HG02840 (cell line): Measurements from ENCODE around the gene EFNB3.

Source experiments
- ATAC-seq: cut with Tn5 transposase; IDR thresholded peaks from one replicate; pipeline ENCODE4 v1.9.1; 2021; ENCODE audit warnings: mild to moderate bottlenecking, moderate library complexity, moderate number of reproducible peaks; ENCODE audit not compliant: unreplicated experiment, low FRiP score

Gene EFNB3, protein sequence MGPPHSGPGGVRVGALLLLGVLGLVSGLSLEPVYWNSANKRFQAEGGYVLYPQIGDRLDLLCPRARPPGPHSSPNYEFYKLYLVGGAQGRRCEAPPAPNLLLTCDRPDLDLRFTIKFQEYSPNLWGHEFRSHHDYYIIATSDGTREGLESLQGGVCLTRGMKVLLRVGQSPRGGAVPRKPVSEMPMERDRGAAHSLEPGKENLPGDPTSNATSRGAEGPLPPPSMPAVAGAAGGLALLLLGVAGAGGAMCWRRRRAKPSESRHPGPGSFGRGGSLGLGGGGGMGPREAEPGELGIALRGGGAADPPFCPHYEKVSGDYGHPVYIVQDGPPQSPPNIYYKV

DNA sequence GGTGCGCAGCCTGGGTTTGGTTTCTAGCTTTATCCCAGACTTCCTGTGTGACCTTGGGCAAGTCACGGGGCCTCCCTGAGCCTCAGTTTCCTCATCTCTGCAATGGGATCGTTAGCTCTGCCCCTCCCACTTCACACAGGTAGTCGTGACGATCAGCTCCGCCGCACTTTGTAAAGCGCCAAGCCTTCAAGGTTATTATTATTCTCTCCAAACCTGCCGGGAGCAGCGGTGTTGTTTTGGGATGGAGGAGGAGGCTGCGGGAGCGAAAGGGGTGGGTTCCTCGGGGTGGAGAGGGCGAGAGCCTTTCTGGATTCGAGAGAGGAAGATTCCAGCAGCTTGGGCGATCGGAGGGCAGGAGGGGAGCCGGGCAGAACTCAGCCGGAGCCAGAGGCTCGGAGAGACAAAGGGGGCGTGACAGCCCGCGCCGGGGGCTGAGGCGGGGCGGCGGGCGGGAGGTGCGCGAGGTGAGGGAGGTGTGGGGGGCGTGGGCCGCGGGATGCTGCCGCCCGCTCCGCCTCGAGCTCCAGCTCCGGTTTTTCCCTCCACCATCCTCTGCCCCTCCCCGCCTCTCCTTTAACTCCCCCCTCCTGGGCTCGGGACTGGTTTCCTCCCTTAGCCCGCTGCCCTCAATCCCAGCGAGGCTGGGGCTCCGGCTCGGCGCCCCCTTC is at the start of gene EFNB3:
TSS of gene EFNB3 (plus strand) at position 602 of the 668 bp plus-strand sequence. CDS start 397 bp downstream, outside the sequence.
- no peak for ATAC-seq

DNA sequence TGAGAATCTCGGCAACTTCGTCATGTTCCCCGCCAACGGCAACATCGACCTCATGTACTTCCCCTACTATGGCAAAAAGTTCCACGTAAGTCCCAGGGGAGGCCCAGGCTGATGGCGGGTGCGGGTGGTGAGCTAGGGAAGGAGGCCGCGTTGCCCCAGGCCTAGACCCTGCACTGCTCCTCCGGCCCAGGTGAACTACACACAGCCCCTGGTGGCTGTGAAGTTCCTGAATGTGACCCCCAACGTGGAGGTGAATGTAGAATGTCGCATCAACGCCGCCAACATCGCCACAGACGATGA is 49.5 kb upstream of the EFNB3 start:
- no peak for ATAC-seq

DNA sequence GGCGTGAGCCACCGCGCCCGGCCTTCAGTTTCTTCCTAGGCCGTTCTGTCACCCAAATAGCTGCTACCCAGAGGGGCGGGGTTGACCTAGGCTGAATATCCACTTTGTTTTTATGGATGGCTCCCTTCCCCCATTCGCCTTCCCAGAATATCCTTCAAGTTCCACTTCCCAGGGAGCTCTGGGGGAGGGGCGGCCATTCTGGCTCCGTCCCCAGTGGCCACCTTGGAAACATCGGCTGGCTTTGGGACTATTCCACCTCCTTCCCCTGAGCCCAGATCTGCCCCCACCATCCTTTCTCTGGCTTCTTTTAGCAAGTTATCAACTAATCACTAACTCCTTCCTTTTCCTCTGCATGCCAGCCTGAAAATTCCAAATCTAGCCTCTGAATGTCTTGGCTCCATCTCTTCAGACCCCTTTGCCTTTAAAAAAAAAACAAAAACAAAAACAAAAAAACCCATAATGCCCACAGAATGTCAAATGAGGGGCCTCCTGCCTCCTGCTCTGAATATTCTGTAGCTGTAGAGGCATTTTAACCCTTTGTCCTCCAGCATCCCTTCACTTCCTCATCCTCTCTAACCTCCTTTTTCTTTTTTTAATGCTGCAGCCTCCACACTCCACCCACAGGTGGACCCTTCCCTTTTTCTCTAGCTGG is 47.9 kb upstream of the EFNB3 start:
- ATAC-seq: no peak

DNA sequence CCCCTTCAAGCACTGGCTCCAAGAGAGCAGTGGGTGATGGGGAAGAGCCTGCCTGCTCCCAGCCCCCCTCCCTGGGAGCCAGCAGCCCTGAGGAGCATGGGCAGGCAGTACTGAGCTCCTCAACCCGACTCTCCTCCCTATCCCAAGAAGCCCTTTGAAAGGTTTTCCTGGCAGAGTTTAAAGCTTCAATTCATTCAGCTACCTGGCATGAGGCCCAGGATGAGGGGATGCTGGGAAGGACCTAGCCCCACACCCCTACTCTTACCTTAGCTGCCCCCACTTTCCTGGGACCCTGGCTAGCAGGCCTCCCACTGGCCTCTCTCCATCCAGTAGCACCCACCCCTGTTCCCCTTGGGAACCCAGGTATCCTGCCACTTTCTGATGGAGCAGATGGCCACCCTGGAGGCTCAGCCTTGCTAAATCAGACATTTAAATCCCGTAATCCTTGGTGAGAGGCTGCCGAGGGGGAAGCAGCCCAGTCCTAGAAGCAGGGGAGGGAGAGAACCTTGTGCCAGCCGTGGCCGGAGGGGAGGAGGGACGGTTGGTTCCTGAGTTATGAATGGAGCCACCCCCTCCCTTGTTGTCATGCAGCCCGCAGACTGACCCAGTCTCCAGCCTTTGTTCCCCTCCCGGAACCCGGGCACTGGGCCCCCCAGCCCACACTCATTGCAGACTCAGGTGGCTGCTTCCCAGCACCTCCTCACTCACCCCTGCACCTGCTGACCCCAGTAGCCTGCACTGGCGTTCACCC is 37.2 kb upstream of the EFNB3 start:
- ATAC-seq: no peak

DNA sequence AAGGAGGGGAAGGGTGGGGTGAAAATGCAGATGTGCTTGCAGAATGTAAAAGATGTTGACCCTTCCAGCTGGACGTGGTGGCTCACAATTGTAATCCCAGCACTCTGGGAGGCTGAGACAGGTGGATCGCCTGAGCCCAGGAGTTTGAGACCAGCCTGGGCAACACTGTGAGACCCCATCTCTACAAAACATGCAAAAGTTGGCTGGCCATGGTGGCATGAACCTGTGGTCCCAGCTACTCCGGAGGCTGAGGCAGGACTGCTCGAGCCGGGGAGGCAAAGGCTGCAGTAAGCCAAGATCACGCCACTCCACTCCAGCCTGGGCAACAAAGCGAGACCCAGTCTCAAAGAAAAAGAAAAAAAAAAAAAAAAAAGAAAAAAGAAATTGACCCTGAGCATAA is 36.5 kb upstream of the EFNB3 start:
- no peak for ATAC-seq

DNA sequence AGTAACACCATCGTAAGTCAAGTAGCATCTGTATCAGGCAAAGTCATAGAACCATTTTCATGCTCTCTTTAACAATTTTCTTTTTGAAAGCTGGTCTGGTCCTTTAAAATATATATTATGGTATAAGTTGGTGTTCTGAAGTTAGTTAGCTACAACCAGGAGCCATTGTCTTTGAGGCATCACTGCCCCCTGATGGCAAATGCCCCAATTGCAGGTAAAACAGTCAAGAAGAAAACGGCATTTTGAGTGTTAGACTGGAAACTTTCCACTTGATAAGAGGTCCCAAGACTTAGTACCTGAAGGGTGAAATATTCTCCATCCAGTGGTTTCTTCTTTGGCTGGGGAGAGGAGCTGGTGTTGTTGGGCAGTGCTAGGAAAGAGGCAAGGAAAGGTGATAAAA is 31.8 kb upstream of the EFNB3 start:
- ATAC-seq: no peak

DNA sequence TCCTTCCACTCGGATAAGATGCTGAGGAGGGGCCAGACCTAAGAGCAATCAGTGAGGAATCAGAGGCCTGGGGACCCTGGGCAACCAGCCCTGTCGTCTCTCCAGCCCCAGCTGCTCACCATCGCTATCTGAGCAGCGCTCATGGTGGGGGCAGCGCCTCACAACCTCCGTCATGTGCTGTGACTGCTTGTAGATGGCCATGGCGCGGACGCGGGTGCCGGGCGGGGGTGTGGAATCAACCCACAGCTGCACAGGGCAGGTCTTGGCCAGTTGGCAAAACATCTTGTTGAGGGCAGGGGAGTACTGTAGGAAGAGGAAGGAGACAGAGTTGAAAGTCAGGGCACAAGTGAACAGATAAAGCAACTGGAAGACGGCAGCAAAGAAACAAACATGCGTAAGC is 30.1 kb upstream of the EFNB3 start:
- ATAC-seq: no peak

DNA sequence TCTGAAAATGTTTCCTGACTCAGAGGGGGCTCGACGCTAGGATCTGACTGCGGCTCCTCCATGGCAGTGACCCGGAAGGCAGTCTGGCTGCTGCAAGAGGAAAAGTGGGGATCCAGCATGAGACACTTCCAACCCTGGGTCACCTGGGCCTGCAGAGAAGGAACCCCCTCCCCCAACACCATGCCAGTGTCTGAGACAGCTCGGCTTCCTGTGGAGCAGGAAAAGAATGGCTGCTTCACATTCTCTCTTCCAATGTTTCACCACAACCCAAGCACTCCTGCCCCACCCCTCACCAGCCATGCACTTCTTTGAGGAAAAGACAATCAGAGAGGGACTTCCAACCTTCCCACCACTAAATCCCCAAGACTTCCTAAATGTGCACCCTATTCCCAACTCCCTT is 28.5 kb upstream of the EFNB3 start:
- ATAC-seq: no peak

DNA sequence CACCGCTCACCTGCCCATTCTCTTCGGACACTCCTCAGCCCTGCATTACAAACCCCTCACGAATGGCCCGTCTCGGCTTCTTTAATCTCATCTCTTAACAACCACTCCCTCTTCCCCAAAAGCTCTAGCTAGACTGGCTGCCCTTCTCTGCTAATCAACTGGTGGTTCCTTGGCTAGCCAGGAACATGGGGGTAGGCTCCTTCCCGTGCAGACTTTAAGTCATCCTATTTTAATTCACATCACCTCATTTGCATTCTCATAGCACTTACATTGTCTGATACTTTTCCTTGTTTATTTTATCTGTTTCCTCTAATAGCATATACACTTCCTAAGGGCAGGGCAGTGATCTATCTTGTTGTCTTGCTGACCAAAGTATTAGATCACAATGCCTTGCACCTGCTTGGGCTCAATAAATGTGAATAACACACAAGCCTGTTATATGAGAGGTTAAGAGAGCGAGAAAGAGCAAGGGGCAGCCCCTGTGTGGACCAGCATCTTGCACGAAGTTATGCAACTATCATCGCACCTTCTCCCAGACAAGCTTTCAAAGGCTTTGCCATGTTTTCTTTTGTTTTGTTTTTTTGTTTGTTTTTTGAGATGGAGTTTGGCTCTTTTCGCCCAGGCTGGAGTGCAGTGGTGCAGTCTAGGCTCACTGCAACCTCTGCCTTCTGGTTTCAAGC is 27.5 kb upstream of the EFNB3 start:
- ATAC-seq: no peak

DNA sequence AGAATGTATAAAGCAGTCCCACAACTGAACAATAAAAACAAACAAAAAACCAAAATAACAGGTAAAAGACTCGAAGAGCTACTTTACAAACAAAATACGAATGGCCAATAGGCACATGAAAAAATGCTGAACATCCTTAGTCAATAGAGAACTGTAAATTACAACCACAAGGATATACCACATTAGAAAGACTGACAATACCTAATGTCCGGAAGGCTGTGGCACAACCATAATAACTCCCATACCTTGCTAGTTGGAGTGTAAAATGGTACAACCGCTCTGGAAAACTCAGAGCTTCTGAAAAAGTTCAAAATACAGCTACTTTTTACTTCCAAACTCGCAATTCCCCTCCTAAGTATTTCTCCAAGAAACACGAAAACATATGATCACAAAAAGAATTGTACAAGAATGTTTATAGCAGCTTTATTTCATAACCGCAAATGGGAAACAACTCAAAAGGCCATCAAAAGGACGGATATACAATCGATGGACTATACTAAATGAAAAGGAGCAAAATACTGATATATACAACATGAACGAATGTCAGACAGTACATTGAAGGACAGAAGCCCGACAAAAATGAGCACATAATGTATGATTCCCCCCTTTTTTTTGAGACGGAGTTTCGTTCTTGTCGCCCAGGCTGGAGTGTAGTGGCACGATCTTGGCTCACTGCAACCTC is 20.0 kb upstream of the EFNB3 start:
- no peak for ATAC-seq

DNA sequence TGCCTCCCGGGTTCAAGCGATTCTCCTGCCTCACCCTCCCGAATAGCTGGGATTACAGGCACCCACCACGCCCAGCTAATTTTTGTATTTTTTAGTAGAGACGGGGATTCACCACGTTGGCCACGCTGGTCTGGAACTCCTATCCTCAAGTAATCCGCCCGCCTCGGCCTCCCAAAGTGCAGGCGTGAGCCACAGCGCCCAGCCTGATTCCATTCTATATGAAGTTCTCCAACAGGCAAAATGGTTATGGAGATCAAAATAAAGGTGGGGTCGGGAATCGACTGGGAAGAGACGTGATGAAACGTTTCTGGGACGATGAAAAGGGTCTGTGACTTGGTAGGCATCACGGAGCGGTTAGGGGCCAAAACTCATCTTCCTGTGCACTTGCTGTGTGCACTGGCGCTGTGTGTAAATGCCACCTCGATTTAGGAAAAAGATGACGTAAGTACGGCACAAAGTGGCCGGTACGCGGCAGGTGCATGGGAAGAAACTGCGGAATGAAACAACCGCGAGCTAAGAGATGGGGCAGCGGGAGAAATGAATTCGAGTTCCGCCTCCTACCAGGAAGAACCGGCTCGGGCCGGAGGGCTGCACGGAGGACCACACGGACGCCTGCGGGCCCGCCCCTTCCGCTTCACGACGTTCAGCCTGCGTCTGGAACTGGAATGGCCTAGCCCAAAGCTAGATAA is 19.3 kb upstream of the EFNB3 start:
- peak; percentile 43 for ATAC-seq

DNA sequence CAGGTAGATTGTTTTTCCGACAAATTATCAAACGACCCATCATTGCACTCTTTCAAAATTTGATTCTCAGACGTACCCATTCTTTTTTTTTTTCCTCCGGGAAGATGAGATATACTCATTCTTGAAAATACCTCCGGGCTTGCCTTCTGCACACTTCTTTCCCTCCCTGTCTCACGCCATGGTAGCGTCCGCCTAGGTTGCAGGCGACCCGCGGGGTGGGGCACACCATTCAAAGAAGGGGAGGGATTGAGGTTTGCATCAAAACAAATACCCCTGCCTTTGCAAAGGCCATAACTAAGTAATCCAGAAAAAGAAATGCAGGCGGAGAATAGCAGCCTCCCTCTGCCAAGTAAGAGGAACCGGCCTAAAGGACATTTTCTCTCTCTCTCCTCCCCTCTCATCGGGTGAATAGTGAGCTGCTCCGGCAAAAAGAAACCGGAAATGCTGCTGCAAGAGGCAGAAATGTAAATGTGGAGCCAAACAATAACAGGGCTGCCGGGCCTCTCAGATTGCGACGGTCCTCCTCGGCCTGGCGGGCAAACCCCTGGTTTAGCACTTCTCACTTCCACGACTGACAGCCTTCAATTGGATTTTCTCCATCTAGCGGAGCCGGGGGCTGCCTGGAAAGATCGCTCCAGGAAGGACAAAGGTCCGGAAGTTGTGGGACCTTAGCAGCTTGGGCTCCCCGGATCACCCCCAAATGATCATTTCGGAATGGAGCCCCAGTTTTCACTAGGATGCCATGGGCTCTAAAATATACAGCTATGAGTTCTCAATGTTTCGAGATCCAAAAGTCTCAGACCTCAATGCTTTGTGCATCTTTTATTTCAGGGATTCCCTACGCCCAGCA is 18.6 kb upstream of the EFNB3 start:
- peak; percentile 49 for ATAC-seq

DNA sequence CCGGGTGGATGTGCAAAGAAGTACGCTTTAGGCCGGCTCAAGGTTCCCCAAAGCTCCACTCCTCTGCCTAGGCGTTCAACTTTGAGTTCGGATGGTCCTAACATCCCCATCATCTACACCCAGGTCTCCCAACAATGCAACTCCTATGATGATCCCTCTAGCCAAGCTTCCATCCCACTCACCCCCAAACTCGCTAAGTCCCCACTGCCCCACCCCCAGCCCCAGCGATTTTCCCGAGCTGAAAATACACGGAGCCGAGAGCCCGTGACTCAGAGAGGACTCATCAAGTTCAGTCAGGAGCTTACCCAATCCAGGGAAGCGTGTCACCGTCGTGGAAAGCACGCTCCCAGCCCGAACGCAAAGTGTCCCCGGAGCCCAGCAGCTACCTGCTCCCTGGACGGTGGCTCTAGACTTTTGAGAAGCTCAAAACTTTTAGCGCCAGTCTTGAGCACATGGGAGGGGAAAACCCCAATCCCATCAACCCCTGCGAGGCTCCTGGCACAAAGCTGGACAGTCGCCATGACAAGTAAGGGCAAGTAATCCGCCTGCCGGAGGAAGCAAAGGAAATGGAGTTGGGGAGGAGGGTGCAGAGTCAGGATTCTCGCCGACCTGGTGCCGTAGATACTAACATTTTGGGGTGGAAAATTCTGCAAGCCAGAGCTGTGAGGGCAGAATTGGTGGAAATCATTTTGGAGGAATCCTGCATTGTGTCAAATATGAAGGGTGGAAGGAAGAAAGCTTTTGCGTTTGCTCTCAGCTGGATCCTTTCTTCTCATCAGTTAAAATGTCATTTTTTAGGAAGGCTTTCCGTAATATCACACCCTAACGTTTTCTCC is 17.7 kb upstream of the EFNB3 start, which contains the start of gene TP53:
TSS of gene TP53 (minus strand) at position 419 of the 836 bp plus-strand sequence. CDS start 10,896 bp downstream, outside the sequence.
- no peak for ATAC-seq

DNA sequence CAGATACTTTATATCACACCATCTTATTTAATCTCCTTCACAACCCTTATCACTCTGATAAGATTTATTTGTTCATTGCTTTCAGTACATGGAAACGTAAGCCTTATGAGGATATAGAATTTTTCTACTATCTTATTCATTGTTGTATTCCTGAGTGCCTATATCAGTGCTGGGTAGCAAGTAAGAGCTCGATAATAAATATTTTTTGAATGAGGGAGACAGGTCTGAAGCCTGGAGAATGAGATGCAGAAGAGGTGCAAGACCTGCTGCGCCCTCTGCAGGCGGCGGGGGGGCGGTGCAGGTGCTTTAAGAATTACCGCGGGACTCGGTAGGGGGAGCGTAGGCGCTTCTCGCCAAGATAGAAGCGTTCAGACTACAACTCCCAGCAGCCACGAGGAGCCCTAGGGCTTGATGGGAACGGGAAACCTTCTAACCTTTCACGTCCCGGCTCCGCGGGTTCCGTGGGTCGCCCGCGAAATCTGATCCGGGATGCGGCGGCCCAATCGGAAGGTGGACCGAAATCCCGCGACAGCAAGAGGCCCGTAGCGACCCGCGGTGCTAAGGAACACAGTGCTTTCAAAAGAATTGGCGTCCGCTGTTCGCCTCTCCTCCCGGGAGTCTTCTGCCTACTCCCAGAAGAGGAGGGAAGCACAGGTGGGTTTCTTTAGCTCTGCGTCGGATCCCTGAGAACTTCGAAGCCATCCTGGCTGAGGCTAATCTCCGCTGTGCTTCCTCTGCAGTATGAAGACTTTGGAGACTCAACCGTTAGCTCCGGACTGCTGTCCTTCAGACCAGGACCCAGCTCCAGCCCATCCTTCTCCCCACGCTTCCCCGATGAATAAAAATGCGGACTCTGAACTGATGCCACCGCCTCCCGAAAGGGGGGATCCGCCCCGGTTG is 16.8 kb upstream of the EFNB3 start, which contains the start of gene WRAP53:
TSS of gene WRAP53 (plus strand) at position 570 of the 900 bp plus-strand sequence. CDS start at position 742, 172 bp downstream.
- ATAC-seq: peak; percentile 59

DNA sequence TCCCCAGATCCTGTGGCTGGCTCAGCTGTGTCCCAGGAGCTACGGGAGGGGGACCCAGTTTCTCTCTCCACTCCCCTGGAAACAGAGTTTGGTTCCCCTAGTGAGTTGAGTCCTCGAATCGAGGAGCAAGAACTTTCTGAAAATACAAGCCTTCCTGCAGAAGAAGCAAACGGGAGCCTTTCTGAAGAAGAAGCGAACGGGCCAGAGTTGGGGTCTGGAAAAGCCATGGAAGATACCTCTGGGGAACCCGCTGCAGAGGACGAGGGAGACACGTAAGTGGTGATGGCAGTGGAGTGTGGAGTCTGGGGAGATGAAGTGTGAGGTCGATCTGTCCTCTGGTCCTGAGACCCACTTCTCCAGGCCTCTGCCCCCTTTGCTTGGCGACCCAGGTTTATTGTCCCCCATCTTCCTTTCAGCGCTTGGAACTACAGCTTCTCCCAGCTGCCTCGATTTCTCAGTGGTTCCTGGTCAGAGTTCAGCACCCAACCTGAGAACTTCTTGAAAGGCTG is 16.1 kb upstream of the EFNB3 start:
- ATAC-seq: no peak

DNA sequence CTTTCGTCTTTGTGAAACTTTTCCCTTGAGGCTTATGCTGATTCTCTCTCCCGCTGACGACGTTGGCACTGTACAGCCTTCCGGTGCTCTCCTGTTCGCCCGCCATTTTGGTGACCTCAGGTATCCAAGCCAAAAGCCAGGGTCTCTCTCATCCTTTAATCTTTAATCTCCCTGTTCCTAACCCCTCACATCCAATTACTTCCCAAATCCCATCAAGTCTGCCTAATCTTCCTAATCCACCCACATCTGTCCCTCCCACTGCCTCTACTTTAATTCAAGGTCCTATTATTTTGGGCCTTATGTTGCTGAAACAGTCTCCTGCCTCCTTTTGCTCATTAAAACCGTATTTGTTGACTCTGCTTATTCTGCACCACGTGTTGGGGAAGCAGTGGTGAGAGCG is 9.4 kb upstream of the EFNB3 start:
- ATAC-seq: no peak
